Measurements from ENCODE around the gene UGT3A2.
"Not testable (repeated sequence)": the region's sequence is repeated elsewhere in the genome, so short reads cannot be mapped to it uniquely, and the experiment has no call there.

Gene UGT3A2

GRCh38 chr5:36049949-36050348 is 16.7 kb downstream of the UGT3A2 start:
- DNase-seq, result no peak

GRCh38 chr5:36047384-36048160 is 19.1 kb downstream of the UGT3A2 start:
- no peak for DNase-seq

- DNase-seq, result no peak
Observed at GRCh38 chr5:36045895-36046294, 20.8 kb downstream of the UGT3A2 start.

- DNase-seq, result no peak
Observed at GRCh38 chr5:36041537-36041845, 25.2 kb downstream of the UGT3A2 start.

GRCh38 chr5:36040651-36041536 is 25.8 kb downstream of the UGT3A2 start:
- DNase-seq, result no peak

GRCh38 chr5:36035696-36036095 is 31.0 kb downstream of the UGT3A2 start:
- DNase-seq, result no peak

- not testable (repeated sequence) for DNase-seq
Observed at GRCh38 chr5:36034536-36035134, 32.0 kb downstream of the UGT3A2 start.

- DNase-seq, result no peak
Observed at GRCh38 chr5:36033486-36033885, 33.2 kb downstream of the UGT3A2 start.

- no peak for DNase-seq
Observed at GRCh38 chr5:36033047-36033446, 33.6 kb downstream of the UGT3A2 start.

GRCh38 chr5:36031223-36031622 is 35.5 kb downstream of the UGT3A2 start:
- no peak for DNase-seq

GRCh38 chr5:36029914-36030313 is 36.8 kb downstream of the UGT3A2 start:
- no peak for DNase-seq

GRCh38 chr5:36028816-36029465 is 37.7 kb downstream of the UGT3A2 start:
- no peak for DNase-seq

- no peak for DNase-seq
Observed at GRCh38 chr5:36027711-36028110, 39.0 kb downstream of the UGT3A2 start.

GRCh38 chr5:36026706-36027465 is 39.8 kb downstream of the UGT3A2 start:
- no peak for DNase-seq

GRCh38 chr5:36022246-36022645 is 44.4 kb downstream of the UGT3A2 start:
- DNase-seq, result not testable (repeated sequence)

- DNase-seq, result not testable (repeated sequence)
Observed at GRCh38 chr5:36019584-36019983, 47.1 kb downstream of the UGT3A2 start.

- DNase-seq, result no peak
Observed at GRCh38 chr5:36017622-36018021, 49.1 kb downstream of the UGT3A2 start.

GRCh38 chr5:36017004-36017403 is 49.7 kb downstream of the UGT3A2 start:
- no peak for DNase-seq

- DNase-seq, result no peak
Observed at GRCh38 chr5:36013182-36013581, 53.5 kb downstream of the UGT3A2 start.

GRCh38 chr5:36009698-36010097 is 57.0 kb downstream of the UGT3A2 start:
- DNase-seq, result no peak

GRCh38 chr5:36007366-36007765 is 59.3 kb downstream of the UGT3A2 start:
- no peak for DNase-seq

GRCh38 chr5:36006163-36006562 is 60.5 kb downstream of the UGT3A2 start:
- DNase-seq, result no peak
